Subcutaneous adipose tissue (tissue), 4 donors: Measurements from ENCODE around the gene SUSD1. TPM values are rescaled to one million over a fixed set of nuclear protein-coding genes. Genes with fewer than 3 reads are reported as not detected.

Experiments
- CTCF ChIP-seq: fragments of 450-650 bp; IDR thresholded peaks from one replicate; pipeline ENCODE4 v1.5.1; 2016; ENCODE audit warnings: low read depth, mild to moderate bottlenecking, control low read depth, antibody characterized with exemption, moderate library complexity
- total RNA-seq, 4 donors: library from RNA; depleted of rRNA; stranded (reverse); fragments of >200 nt; gene quantifications; one replicate each; pipeline ENCODE4 v1.1.0, GENCODE V29; 2016

The SUSD1 gene
- total RNA-seq, 4 donors from 2014 or later = 8.4 to 24.6 (median 16.3) TPM

GRCh38 chr9:112061152-112061740, 113.9 kb downstream of the SUSD1 start:
- TF ChIP-seq CTCF = no peak

GRCh38 chr9:112059966-112060320, 115.2 kb downstream of the SUSD1 start:
- TF ChIP-seq CTCF = no peak

GRCh38 chr9:112059145-112059965, 115.7 kb downstream of the SUSD1 start:
- TF ChIP-seq CTCF = no peak

- no peak for TF ChIP-seq CTCF
Measured at GRCh38 chr9:112056996-112057395, 118.1 kb downstream of the SUSD1 start.

GRCh38 chr9:112054916-112055315, 120.2 kb downstream of the SUSD1 start:
- no peak for TF ChIP-seq CTCF

GRCh38 chr9:112051812-112052211, 123.3 kb downstream of the SUSD1 start:
- TF ChIP-seq CTCF = no peak

- no peak for TF ChIP-seq CTCF
Measured at GRCh38 chr9:112050544-112051475, 124.3 kb downstream of the SUSD1 start.
